Spleen (tissue), 7 donors: Measurements from ENCODE around the gene SF3A1.

Source experiments
- CTCF ChIP-seq, 11 experiments: fragments of 200-600 bp in 7 of 11; fragments of 450-650 bp in 4 of 11; sonication (generic) in 4 of 11; IDR thresholded peaks in 8 of 11; conservative IDR thresholded peaks in 3 of 11; 1 replicate in 7 of 11; 2 replicates in 4 of 11; pipeline versions ENCODE4 v1.4.0 to v1.8.0; 2016 to 2021; ENCODE audit warnings: antibody characterized with exemption in 11 of 11, inconsistent platforms in 4 of 11, mild to moderate bottlenecking in 1 of 11
- POLR2A ChIP-seq, 3 donors: fragments of 450-650 bp; IDR thresholded peaks; one replicate each; pipeline ENCODE4 v1.5.1; 2017; ENCODE audit warnings: antibody characterized with exemption in 3 of 3, mild to moderate bottlenecking in 1 of 3
- POLR2AphosphoS5 ChIP-seq, 3 donors: sonication (generic); formaldehyde crosslinking; IDR thresholded peaks; one replicate each; pipeline ENCODE4 v1.5.1; 2017; ENCODE audit warnings: antibody characterized with exemption in 3 of 3
- donor health status: DM: no; HTN: no; CAD: no; lungs with moderate emphysema.
- donor health status: DM: no; HTN: no; CAD: no.
- donor health status: DM: no; HTN: no; CAD: no.

GRCh38 chr22:30398685-30399680, 42.3 kb upstream of the SF3A1 start:
- TF ChIP-seq POLR2A (IDR thresholded peaks at IDR 0.05) (no peak), CTCF (IDR thresholded peaks at IDR 0.05 in 8 of 11, conservative IDR thresholded peaks at IDR 0.05 in 3 of 11) (no peak), POLR2AphosphoS5 (IDR thresholded peaks at IDR 0.05) (no peak)
